ENCODE measurements around the gene EDIL3.
"Not testable (repeated sequence)": the region's sequence is repeated elsewhere in the genome, so short reads cannot be mapped to it uniquely, and the experiment has no call there.

Gene EDIL3

DNA sequence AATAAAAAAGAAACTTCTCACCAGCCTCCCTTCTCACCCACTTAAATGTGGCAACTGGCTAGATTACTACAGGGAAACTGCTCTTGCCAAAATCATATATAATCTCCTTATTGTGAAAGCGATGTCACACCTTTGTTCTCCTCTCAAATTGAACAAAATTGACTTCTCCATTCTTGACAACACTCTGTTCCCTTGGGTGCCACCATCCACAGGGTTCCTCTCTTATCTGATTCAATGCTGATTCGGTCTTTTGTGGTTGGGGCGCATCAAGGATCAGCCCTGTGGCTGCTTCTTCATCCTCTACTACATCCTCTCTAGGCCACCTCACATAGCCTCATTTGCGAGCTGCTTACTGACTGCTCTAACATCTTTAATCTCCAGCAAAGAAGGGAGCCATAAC, 86.1 kb downstream of the EDIL3 start:
- DNase-seq (ENCODE audit: low spot score): no peak

DNA sequence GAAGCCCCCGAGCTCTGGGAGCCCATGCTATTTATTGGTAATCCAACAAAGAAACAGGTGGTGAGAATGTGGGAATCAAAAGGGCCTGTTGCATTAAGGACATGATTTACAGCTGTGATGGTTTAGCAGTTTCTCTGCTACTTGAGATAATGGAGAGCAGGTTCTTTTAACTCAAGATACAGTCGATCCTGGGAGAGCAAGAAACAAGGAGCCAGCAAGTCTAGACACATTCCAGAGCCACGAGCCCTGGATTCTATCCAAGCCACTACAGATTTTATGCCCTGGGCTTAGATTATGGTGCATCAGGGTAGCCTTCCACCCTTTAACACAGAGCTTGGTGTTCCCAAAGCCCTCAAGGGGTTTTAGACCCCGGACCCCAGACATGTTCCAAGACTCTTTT, 87.0 kb downstream of the EDIL3 start:
- not testable (repeated sequence) for DNase-seq (ENCODE audit: low spot score)

DNA sequence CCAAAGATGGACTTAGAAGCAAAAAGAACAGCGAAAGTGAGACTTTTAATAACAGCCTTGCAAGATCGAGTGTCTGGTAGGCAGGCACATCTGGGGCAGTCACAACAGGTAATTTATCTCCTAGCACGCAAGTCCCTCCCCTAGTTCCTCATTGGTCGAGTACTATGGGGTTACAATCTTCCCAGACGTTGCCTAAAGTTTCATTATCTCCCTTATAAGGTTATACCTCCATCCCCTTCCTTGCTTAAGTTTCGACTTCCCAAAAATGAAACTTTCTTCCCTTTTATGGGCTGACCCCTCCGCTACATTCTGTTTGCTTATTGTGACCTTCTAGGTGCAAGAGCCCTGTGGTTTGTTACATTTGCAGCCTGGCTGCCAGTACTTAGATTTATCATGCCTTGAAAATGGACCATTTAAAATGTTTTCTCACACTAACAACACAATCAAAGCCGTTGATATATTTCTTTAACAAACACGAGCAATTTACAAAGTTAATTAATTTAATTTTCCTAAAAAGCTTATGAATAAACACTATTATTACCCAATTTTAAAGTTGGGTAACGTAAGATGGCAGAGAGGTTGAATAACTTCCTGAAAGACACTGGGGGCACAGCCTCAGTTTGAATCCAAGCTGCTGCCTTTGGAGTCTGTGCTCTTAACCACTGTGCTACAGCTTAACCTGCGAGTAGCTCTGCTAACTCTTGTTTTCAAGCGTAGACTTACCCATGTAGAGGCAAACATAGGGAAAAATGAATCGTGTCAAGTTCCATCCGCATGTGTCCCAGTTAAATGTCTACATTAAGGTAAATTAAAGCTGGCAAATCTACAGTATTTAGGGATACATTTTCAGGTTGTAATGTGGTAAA, 91.7 kb downstream of the EDIL3 start:
- no peak for DNase-seq (ENCODE audit: low spot score)

DNA sequence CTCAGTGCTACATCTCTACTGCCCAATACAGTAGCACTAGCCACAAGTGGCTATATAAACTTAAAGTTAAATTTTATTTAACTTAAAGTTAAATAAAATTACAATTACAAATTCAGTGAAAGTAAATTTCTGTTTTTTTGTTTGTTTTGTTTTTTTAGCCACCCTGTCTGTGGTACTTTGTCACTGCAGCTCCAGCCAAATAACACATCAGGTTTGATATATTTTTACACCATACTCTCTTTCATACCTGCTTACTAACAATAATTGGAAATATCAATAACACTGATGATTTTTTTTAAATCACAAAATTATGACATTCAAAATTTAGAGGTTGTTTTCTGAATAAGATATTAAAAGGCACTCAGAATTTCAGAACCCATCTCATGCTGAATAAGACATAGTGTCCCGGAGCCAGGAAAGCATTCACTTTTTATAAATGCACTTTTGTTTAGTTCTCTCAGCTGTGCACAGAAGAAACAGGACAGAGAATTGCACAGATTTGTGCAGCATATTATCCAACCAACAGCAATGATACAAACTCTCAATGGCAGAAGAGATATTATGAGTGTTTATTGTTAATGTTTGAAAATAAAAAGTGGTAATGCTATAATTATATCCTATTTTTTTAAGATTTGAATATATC, 92.6 kb downstream of the EDIL3 start:
- no peak for DNase-seq (ENCODE audit: low spot score)

DNA sequence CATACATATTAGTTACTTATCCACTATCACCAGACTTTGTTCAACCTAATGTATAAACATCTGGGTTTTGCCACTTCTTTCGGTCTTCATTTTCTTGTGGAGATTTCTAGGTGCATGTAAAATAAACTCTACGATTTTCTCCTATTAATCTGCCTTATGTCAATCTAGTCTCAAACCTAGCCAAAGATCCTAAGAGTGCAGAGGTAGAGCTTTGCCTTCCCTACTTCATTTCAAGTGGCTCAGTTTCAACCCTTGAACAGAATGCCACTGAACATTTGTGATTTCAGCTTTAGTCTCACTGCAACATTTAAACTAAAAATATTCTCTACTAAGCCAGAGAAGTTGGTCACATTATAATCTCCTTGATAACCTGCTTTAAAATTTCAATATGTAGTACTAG, 94.0 kb downstream of the EDIL3 start:
- no peak for DNase-seq (ENCODE audit: low spot score)

DNA sequence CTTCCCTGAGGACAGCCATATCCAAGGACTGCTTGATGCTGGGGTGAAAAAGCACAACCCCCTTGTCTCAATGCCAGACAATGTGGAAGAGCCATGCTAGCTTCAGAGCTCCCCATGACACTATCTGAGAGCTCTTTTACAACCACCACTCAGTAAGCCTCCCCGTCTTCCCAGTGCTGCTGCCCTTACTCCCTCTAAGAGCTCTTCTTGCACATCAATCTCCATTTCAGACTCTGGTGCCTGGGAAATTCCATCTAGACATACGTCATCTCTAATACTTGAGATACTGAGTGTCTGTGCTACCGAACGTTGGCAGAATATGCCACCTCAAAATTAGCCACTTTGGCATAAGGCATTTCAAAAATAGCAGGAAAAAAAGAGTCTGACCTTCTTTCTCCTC, 94.5 kb downstream of the EDIL3 start:
- peak; percentile 9 for DNase-seq (ENCODE audit: low spot score)

DNA sequence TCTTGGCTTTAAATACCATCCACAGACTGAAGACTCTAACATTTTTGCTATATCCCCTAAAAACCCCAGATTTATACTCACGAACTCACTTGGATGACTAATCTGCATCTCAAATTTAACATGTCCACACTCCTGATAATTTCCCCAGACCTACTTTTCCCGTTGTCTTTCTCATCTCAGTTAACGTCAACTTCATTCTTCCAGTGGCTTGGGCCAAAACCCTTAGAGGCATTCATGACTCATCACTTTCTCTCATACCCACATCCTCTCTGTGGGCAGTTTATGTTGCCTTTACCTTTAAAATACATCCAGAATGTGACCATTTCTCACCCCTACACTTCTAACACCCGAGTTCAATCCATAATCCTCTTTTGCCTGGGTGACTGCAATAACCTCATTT, 96.7 kb downstream of the EDIL3 start:
- DNase-seq (ENCODE audit: low spot score): peak; percentile 30

DNA sequence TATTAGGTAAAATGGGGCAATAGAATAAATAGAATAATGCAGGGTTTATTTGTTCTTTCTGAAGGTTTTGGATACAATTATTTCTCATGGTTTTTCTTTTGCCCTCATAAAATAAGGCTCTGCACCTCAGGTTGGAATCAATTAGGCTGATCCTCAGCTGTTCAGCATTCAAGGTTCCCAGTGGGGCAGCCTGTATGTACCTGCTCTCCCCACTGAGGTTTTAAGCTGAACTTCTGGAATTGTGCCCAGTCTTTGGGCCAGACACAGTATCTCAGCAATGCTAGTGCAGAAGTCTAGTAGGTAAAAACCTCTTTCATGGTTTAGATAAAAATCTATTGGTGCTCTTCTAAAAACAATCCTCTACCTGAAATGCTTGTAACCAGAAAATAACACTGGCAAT, 98.0 kb downstream of the EDIL3 start:
- no peak for DNase-seq (ENCODE audit: low spot score)

- DNase-seq (ENCODE audit: low spot score): no peak
Measured at GRCh38 chr5:84285641-84286637, 98.7 kb downstream of the EDIL3 start.

- DNase-seq (ENCODE audit: low spot score): no peak
Measured at GRCh38 chr5:84281383-84281782, 103.3 kb downstream of the EDIL3 start.

GRCh38 chr5:84279234-84279633, 105.4 kb downstream of the EDIL3 start:
- DNase-seq (ENCODE audit: low spot score): no peak

GRCh38 chr5:84275609-84276008, 109.1 kb downstream of the EDIL3 start:
- no peak for DNase-seq (ENCODE audit: low spot score)

DNA sequence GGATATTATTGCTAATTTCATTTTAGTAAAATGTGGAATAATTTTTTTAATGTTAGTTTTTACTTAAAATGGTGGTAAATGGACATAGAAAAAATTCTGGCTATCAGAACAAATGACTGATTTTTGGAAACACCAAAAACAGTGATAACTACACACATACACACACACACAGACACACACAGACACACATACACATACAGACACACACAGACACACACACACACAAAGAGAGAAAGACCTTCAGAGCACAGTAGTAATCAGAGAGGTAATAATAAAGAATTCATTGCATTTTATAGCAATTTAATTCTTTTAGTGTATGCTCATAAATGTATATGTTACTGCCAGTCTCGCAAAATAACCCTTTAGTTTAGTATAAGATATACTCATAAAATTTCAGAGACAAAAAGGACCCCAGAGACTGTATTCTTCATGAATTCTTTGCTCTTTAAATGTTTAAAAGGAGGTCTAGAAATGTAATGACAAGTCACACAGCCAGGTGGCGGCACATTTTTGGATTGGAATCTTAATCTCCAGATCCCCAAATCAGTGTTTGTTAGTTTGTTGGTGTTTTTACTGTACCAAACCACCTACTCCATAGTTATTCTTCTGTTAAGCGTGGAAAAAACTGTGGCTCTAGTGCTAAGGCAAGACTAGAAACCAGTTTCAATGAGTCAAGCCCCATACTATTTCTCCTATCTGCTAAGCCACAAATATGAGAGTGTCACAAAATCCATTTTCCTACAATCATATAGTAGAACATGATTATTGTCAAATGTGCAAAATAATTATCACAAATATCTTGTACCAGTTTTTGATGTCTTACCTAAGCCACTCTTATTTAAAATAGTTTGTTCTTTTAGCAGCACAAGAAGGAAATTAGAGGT, 109.9 kb downstream of the EDIL3 start:
- peak; percentile 44 for DNase-seq (ENCODE audit: low spot score)

- DNase-seq (ENCODE audit: low spot score): no peak
Measured at GRCh38 chr5:84273517-84273883, 111.2 kb downstream of the EDIL3 start.

DNA sequence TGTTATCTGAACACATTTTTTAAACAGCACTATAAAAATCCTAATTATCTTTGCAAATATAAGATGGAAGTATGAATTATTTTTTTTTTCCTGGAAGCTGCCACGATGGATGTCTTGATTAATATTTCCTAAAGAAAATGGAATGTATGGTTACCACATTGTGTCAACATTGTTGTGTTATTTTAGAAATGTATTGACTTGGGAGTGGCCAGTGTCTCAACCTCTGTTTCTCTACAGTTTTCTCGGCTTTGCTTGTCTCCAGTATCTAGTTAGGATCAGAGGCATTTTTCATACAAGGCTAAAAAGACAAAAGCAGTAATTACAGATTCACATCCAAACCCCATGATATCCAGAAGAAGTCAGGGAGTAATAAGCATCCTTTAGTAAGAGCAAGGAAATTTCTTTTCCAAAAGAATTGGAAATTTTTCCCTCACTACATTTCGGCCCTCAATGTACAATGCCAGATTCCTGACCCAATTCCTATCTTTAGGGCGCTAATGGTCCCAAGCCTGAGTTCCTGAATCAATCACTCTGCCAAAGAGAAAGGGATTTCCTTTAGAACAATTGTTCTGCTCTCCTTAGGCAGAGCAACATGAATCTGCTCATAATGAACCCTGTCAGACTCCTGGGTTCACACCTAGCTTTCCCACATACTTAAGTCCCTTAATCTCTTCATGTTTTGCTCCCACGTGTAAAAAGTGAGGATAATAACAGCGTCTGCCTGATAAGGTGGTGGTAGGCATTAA, 111.7 kb downstream of the EDIL3 start:
- DNase-seq (ENCODE audit: low spot score): no peak

GRCh38 chr5:84265739-84266550, 118.7 kb downstream of the EDIL3 start:
- DNase-seq (ENCODE audit: low spot score): no peak

GRCh38 chr5:84265130-84265529, 119.5 kb downstream of the EDIL3 start:
- no peak for DNase-seq (ENCODE audit: low spot score)

DNA sequence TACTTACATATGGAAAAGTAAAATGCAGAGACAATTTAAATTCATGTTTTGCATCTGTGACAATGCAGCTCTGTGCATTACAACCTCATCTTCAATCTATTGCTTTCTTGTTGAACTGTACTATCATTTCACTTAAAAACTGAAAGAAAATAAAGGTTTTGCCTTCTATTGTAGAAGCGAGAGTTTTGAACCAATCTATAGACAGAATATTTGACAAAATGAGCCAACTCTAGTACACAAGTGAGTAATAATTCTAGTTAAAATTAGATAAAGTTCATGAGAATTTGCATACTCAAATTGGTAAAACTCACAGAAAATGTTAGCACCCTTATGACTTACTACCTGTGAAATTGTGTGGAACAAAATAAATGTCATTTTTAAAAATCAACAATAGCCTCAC, 123.7 kb downstream of the EDIL3 start:
- no peak for DNase-seq (ENCODE audit: low spot score)

- DNase-seq (ENCODE audit: low spot score): no peak
Measured at GRCh38 chr5:84260140-84260539, 124.5 kb downstream of the EDIL3 start.

Data from GM03348 (cell line).